Small intestine (tissue), 7 donors: ENCODE results near the gene ECSCR. TPM values are rescaled to one million over a fixed set of nuclear protein-coding genes. Genes with fewer than 3 reads are reported as not detected.
A peak's percentile ranks its signal among the peaks of the same experiment; 100 is the strongest.
"Not testable (repeated sequence)": the region's sequence is repeated elsewhere in the genome, so short reads cannot be mapped to it uniquely, and the experiment has no call there.

ENCODE experiments used
- DNase-seq, 2 donors: peaks; one replicate each; pipeline versions ENCODE4 v3.0.0 to v3.0.0-alpha.2; 2013
- FAIRE-seq: peaks from 2 replicates; lab custom pipeline; 2012; peaks lifted over from hg19 to GRCh38; lab: Jason Lieb, UNC
- H3K27ac ChIP-seq, 3 donors: one replicate each; pipeline ENCODE4 v1.5.1; 2013; ENCODE audit warnings: low read length in 2 of 3, mild to moderate bottlenecking in 2 of 3, control low read depth in 1 of 3, inconsistent platforms in 1 of 3, low read depth in 1 of 3, moderate library complexity in 1 of 3
- H3K27me3 ChIP-seq, 3 donors: one replicate each; pipeline ENCODE4 v1.6.1; 2013; ENCODE audit warnings: low read length in 3 of 3, inconsistent platforms in 1 of 3; ENCODE audit not compliant: control insufficient read depth in 3 of 3, insufficient read depth in 3 of 3
- H3K36me3 ChIP-seq, 3 donors: one replicate each; pipeline ENCODE4 v1.6.1; 2013; ENCODE audit warnings: low read length in 3 of 3, inconsistent platforms in 1 of 3, low read depth in 1 of 3, mild to moderate bottlenecking in 1 of 3, moderate library complexity in 1 of 3; ENCODE audit not compliant: control insufficient read depth in 3 of 3, insufficient read depth in 2 of 3
- H3K4me1 ChIP-seq, 3 donors: one replicate each; pipeline ENCODE4 v1.6.1; 2013; ENCODE audit warnings: low read length in 2 of 3, inconsistent platforms in 1 of 3, low read depth in 1 of 3, mild to moderate bottlenecking in 1 of 3, moderate library complexity in 1 of 3; ENCODE audit not compliant: control insufficient read depth in 3 of 3, insufficient read depth in 2 of 3
- H3K4me3 ChIP-seq, 3 donors: one replicate each; pipeline ENCODE4 v1.5.1; 2013; ENCODE audit warnings: low read length in 3 of 3, control low read depth in 1 of 3, inconsistent platforms in 1 of 3, low read depth in 1 of 3, mild to moderate bottlenecking in 1 of 3, moderate library complexity in 1 of 3
- H3K9me3 ChIP-seq, 2 donors: one replicate each; pipeline ENCODE4 v1.6.1; 2013; ENCODE audit warnings: low read depth in 1 of 2, low read length in 1 of 2; ENCODE audit not compliant: control insufficient read depth in 2 of 2, insufficient read depth in 1 of 2
- WGBS, 3 donors: extraction: QIAGEN DNeasy Blood & Tissue Kit; methylation state at CpG; one replicate each; pipeline ENCODE4 v1.1.7; 2013; 5-methylcytosine and 5-hydroxymethylcytosine counted together
- polyA plus RNA-seq, 4 donors: library from polyadenylated mRNA; stranded (reverse) in 3 of 4; unstranded in 1 of 4; fragments of 200-250 nt in 3 of 4; fragments of 120-200 nt in 1 of 4; gene quantifications; one replicate each; pipeline versions ENCODE4 v1.2.1 to v1.2.3, GENCODE V29; 2013
- donor health status: healthy with polysubstance abuse.
- donor health status: control.
- donor health status: control.
- donor health status: Bipolar disorder and iron deficiency.
- donor health status: healthy.

The ECSCR gene
- polyA plus RNA-seq, 4 donors = 1.6 to 47.6 (median 7.7) TPM

- Histone ChIP-seq H3K4me1 (no peaks in the 10 kb centered on the region), H3K27me3 (peaks cover 0 to 12% (median 0%) of the 10 kb centered on the region in 3 donors), H3K9me3 (no peaks in the 10 kb centered on the region), H3K4me3 (no peak overlapping the region), H3K27ac (no peak overlapping the region), H3K36me3 (no peaks in the 10 kb centered on the region)
- 67 to 75% (median 73%) methylated on average over 7 of the region's 7 CpGs for WGBS, 3 donors
- FAIRE-seq (no peak), DNase-seq (no peak)
Measured at GRCh38 chr5:139445325-139446170, 17.0 kb downstream of the ECSCR start.

- no peak for FAIRE-seq
- 58 to 76% (median 62%) methylated on average over 4 of the region's 4 CpGs for WGBS, 3 donors
- H3K27me3 ChIP-seq = peaks cover 0 to 12% (median 0%) of the 10 kb centered on the region in 3 donors
- no peak for DNase-seq
- H3K36me3 ChIP-seq = no peaks in the 10 kb centered on the region
- peaks cover 0 to 6% (median 0%) of the 10 kb centered on the region in 3 donors for H3K4me1 ChIP-seq
- peak overlapping the region in 1 of 3 donors; percentile 33 for H3K27ac ChIP-seq
- H3K4me3 ChIP-seq = no peak overlapping the region
- no peaks in the 10 kb centered on the region for H3K9me3 ChIP-seq
Measured at GRCh38 chr5:139443831-139444453, 18.6 kb downstream of the ECSCR start.

GRCh38 chr5:139440416-139440815 is 22.1 kb downstream of the ECSCR start:
- FAIRE-seq, H3K36me3 ChIP-seq, DNase-seq, H3K4me3 ChIP-seq, H3K27ac ChIP-seq, H3K9me3 ChIP-seq: not testable (repeated sequence)
- Histone ChIP-seq H3K4me1 (peaks cover 0 to 18% (median 3%) of the 10 kb centered on the region in 3 donors), H3K27me3 (peaks cover 0 to 11% (median 0%) of the 10 kb centered on the region in 3 donors)
- WGBS, 3 donors = 98% methylated on average over 17 of the region's 17 CpGs

GRCh38 chr5:139439013-139439903 is 23.3 kb downstream of the ECSCR start, which contains the start of gene DNAJC18:
DNAJC18 (minus strand) TSS chr5:139439525; CDS start chr5:139439445, 80 bp downstream.
- Histone ChIP-seq H3K4me1 (peaks cover 0 to 18% (median 3%) of the 10 kb centered on the region in 3 donors), H3K36me3 (peaks cover 0 to 2% (median 0%) of the 10 kb centered on the region in 3 donors), H3K9me3 (no peaks in the 10 kb centered on the region), H3K4me3 (peak within 1 kb of the TSS; percentile 75 to 90 (median 79)), H3K27ac (peak within 1 kb of the TSS; percentile 95 to 99 (median 98)), H3K27me3 (peaks cover 0 to 8% (median 0%) of the 10 kb centered on the region in 3 donors)
- WGBS, 3 donors = 3 to 6% (median 3%) methylated on average over 39 to 49 of the region's 49 CpGs
- FAIRE-seq (no peak), DNase-seq (peak; percentile 91 to 94)

- 15 to 30% (median 28%) methylated on average over 8 of the region's 8 CpGs for WGBS, 3 donors
- Histone ChIP-seq H3K4me3 (peak overlapping the region in 2 of 3 donors; percentile 75 to 90), H3K27me3 (peaks cover 0 to 8% (median 0%) of the 10 kb centered on the region in 3 donors), H3K4me1 (peaks cover 0 to 18% (median 3%) of the 10 kb centered on the region in 3 donors), H3K36me3 (peaks cover 0 to 3% (median 0%) of the 10 kb centered on the region in 3 donors), H3K9me3 (no peaks in the 10 kb centered on the region), H3K27ac (peak overlapping the region in 2 of 3 donors; percentile 12 to 95)
- FAIRE-seq (no peak), DNase-seq (no peak)
Measured at GRCh38 chr5:139438707-139439012, 23.9 kb downstream of the ECSCR start.

GRCh38 chr5:139435676-139436075 is 26.9 kb downstream of the ECSCR start:
- WGBS, 3 donors = 94 to 97% (median 94%) methylated on average over 3 of the region's 3 CpGs
- Histone ChIP-seq H3K36me3 (peaks cover 0 to 3% (median 0%) of the 10 kb centered on the region in 3 donors), H3K27me3 (no peaks in the 10 kb centered on the region), H3K27ac (no peak overlapping the region), H3K9me3 (no peaks in the 10 kb centered on the region), H3K4me3 (no peak overlapping the region), H3K4me1 (peaks cover 0 to 18% (median 3%) of the 10 kb centered on the region in 3 donors)
- DNase-seq (no peak), FAIRE-seq (no peak)

- Histone ChIP-seq H3K36me3 (peaks cover 0 to 5% (median 1%) of the 10 kb centered on the region in 3 donors), H3K27ac (no peak overlapping the region), H3K27me3 (no peaks in the 10 kb centered on the region), H3K4me3 (no peak overlapping the region), H3K4me1 (no peaks in the 10 kb centered on the region), H3K9me3 (no peaks in the 10 kb centered on the region)
- FAIRE-seq (no peak), DNase-seq (no peak)
- WGBS, 3 donors = 76 to 91% (median 80%) methylated on average over 1 of the region's 1 CpG
Measured at GRCh38 chr5:139431706-139432105, 30.8 kb downstream of the ECSCR start.

GRCh38 chr5:139430015-139430414 is 32.5 kb downstream of the ECSCR start:
- WGBS, 3 donors = 55 to 64% (median 56%) methylated on average over 2 of the region's 2 CpGs
- Histone ChIP-seq H3K9me3 (no peaks in the 10 kb centered on the region), H3K4me1 (no peaks in the 10 kb centered on the region), H3K36me3 (peaks cover 0 to 13% (median 3%) of the 10 kb centered on the region in 3 donors), H3K4me3 (no peak overlapping the region), H3K27ac (no peak overlapping the region), H3K27me3 (no peaks in the 10 kb centered on the region)
- no peak for FAIRE-seq
- no peak for DNase-seq
